ENCODE measurements around the gene CD80. TPM values are rescaled to one million over a fixed set of nuclear protein-coding genes. Genes with fewer than 3 reads are reported as not detected.
A peak's percentile ranks its signal among the peaks of the same experiment; 100 is the strongest.

CD80 gene
- total RNA-seq, 2 experiments from 2014 or later = 0.17 to 0.41 TPM

DNA sequence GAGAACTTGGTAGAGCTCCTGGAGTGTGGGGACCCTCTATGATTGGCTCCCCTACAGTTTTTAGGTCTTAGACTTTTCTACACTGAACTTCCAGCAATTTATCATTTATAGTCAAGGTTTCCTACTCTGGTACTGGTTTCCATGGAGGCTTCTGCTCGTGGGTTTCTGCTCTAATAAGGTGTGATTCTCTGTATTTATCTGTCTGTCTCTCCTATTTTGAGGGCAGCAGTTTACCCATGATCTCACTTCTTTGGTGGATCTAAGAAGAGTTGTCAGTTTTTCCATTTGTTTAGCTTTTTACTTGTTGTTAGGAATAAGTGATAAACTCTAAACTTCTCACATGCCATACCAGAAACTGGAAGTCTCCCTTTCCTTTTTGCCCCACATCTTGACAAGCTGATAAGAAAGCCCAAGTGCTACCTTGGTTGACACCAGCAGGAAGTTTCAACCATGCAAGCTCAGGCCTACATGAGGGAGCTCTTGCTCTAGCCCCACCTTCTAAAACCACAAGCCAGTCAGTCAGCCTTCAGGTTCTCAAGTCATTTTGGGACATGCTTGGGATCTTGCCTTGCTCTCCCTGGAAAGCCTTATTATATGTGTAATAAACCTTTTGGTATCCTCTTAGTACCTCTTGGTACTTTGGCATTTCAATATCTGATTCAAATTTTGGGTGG, 51.1 kb downstream of the CD80 start:
- H3K9me3 ChIP-seq (ENCODE audit: control insufficient read depth in 1 of 2, insufficient read depth in 1 of 2, low read length in 2 of 2) = no peaks in the 10 kb centered on the region
- peak in 2 of 14 experiments; percentile 11 to 20 for DNase-seq
- Mint-ChIP-seq H3K27ac (no peak overlapping the region), H3K36me3 (ENCODE audit: low read depth) (peaks cover 84% of the 10 kb centered on the region), H3K9me3 (no peaks in the 10 kb centered on the region), H3K27me3 (no peaks in the 10 kb centered on the region), H3K4me1 (ENCODE audit: low read depth) (peaks cover 40% of the 10 kb centered on the region), H3K4me3 (no peak overlapping the region)
- H3K27ac ChIP-seq (ENCODE audit: low read depth in 1 of 2, low read length in 2 of 2) = no peak overlapping the region
- H3K27me3 ChIP-seq (ENCODE audit: control insufficient read depth in 1 of 2, insufficient read depth in 2 of 2, low read length in 2 of 2) = no peaks in the 10 kb centered on the region
- peaks cover 54% of the 10 kb centered on the region for H3K36me3 ChIP-seq (ENCODE audit: insufficient read depth, low read length)
- ChIA-PET POLR2A (interaction anchor here (1.0 kb wide), 1 partner anchor 9 kb away, joined by 3 read pairs; no protein-coding TSS in a partner anchor), CTCF (no interaction called here)
- no peak overlapping the region for H3K4me3 ChIP-seq (ENCODE audit: low read length)
- TF ChIP-seq, protein P1, sequence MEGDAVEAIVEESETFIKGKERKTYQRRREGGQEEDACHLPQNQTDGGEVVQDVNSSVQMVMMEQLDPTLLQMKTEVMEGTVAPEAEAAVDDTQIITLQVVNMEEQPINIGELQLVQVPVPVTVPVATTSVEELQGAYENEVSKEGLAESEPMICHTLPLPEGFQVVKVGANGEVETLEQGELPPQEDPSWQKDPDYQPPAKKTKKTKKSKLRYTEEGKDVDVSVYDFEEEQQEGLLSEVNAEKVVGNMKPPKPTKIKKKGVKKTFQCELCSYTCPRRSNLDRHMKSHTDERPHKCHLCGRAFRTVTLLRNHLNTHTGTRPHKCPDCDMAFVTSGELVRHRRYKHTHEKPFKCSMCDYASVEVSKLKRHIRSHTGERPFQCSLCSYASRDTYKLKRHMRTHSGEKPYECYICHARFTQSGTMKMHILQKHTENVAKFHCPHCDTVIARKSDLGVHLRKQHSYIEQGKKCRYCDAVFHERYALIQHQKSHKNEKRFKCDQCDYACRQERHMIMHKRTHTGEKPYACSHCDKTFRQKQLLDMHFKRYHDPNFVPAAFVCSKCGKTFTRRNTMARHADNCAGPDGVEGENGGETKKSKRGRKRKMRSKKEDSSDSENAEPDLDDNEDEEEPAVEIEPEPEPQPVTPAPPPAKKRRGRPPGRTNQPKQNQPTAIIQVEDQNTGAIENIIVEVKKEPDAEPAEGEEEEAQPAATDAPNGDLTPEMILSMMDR (IDR thresholded peaks at IDR 0.05) = no peak
- peaks cover 5% of the 10 kb centered on the region for H3K4me1 ChIP-seq (ENCODE audit: insufficient read depth, low read length)
- no peak for ATAC-seq (ENCODE audit: poor library complexity)
- intact Hi-C loops (cut with DNase I, micrococcal nuclease) = no loop called here

DNA sequence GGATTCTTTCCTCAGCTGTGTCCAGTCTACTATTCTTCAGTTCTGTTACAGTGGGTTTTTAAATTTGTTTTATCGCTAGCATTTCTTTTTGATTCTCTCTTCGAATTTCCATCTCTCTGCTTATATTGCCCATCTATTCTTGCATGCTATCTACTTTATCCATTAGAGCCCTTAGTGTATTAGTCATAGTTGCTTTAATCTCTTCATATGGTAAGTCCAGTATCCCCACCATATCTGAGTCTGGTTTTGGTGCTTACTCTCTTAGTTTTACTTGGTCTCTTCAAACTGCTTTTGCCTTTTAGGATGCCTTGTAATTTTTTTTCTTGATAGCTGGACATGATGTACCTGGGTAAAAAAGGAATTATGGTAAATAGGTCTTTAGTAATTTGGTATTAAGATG, 52.0 kb downstream of the CD80 start:
- H3K36me3 Mint-ChIP-seq (ENCODE audit: low read depth) = peaks cover 81% of the 10 kb centered on the region
- H3K4me3 Mint-ChIP-seq = no peak overlapping the region

GRCh38 chr3:119506631-119507030, 52.8 kb downstream of the CD80 start:
- H3K4me1 ChIP-seq (ENCODE audit: insufficient read depth, low read length) = peaks cover 5% of the 10 kb centered on the region
- Mint-ChIP-seq H3K9me3 (no peaks in the 10 kb centered on the region), H3K27me3 (no peaks in the 10 kb centered on the region), H3K4me1 (ENCODE audit: low read depth) (peaks cover 43% of the 10 kb centered on the region), H3K4me3 (peak overlapping the region; percentile 35), H3K36me3 (ENCODE audit: low read depth) (peaks cover 77% of the 10 kb centered on the region), H3K27ac (peak overlapping the region; percentile 17)
- no peaks in the 10 kb centered on the region for H3K27me3 ChIP-seq (ENCODE audit: control insufficient read depth in 1 of 2, insufficient read depth in 2 of 2, low read length in 2 of 2)
- ChIA-PET POLR2A (no interaction called here), CTCF (no interaction called here)
- no peak overlapping the region for H3K27ac ChIP-seq (ENCODE audit: low read depth in 1 of 2, low read length in 2 of 2)
- ATAC-seq (ENCODE audit: poor library complexity) = no peak
- DNase-seq = no peak
- no peaks in the 10 kb centered on the region for H3K9me3 ChIP-seq (ENCODE audit: control insufficient read depth in 1 of 2, insufficient read depth in 1 of 2, low read length in 2 of 2)
- intact Hi-C loops (cut with DNase I, micrococcal nuclease) = no loop called here
- H3K4me3 ChIP-seq (ENCODE audit: low read length) = no peak overlapping the region
- TF ChIP-seq, protein P1 (IDR thresholded peaks at IDR 0.05) = no peak
- H3K36me3 ChIP-seq (ENCODE audit: insufficient read depth, low read length) = peaks cover 54% of the 10 kb centered on the region

More for the DNA sequence above, 52.0 kb downstream of the CD80 start:
- peaks cover 40% of the 10 kb centered on the region for H3K4me1 Mint-ChIP-seq (ENCODE audit: low read depth)
- H3K9me3 Mint-ChIP-seq = no peaks in the 10 kb centered on the region
- Histone ChIP-seq H3K27ac (ENCODE audit: low read depth in 1 of 2, low read length in 2 of 2) (no peak overlapping the region), H3K9me3 (ENCODE audit: control insufficient read depth in 1 of 2, insufficient read depth in 1 of 2, low read length in 2 of 2) (no peaks in the 10 kb centered on the region), H3K36me3 (ENCODE audit: insufficient read depth, low read length) (peaks cover 54% of the 10 kb centered on the region), H3K4me1 (ENCODE audit: insufficient read depth, low read length) (peaks cover 5% of the 10 kb centered on the region), H3K27me3 (ENCODE audit: control insufficient read depth in 1 of 2, insufficient read depth in 2 of 2, low read length in 2 of 2) (no peaks in the 10 kb centered on the region), H3K4me3 (ENCODE audit: low read length) (no peak overlapping the region)
- H3K27ac Mint-ChIP-seq = peak overlapping the region; percentile 7
- H3K27me3 Mint-ChIP-seq = no peaks in the 10 kb centered on the region
- ChIA-PET CTCF (no interaction called here), POLR2A (no interaction called here)
- TF ChIP-seq, protein P1 (IDR thresholded peaks at IDR 0.05) = no peak
- DNase-seq (no peak), ATAC-seq (ENCODE audit: poor library complexity) (no peak)
- intact Hi-C loops (cut with DNase I, micrococcal nuclease) = no loop called here

Data from CD4-positive, alpha-beta T cell (primary cell).